Measurements from ENCODE around the gene DIAPH2.

DNA sequence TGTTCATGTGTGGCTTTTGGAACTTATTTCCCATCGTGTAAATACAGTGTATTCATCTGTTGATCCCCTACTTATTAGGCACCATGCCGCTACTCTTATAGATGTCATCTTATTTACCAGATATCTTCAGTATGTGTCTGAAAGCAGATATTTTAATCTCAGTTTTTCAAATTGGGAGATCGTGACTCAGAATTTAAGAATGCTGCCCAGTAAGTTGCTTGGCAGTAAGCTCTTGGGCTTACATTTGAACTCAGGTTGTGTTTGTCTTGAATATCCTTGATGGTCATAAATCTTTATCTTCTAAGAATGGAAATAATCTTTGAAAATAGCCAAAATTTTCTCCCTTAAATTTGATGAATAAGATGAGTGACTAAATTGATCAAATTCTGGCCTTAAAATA lies 153.2 kb downstream of the DIAPH2 start:
- TF ChIP-seq, protein P1, sequence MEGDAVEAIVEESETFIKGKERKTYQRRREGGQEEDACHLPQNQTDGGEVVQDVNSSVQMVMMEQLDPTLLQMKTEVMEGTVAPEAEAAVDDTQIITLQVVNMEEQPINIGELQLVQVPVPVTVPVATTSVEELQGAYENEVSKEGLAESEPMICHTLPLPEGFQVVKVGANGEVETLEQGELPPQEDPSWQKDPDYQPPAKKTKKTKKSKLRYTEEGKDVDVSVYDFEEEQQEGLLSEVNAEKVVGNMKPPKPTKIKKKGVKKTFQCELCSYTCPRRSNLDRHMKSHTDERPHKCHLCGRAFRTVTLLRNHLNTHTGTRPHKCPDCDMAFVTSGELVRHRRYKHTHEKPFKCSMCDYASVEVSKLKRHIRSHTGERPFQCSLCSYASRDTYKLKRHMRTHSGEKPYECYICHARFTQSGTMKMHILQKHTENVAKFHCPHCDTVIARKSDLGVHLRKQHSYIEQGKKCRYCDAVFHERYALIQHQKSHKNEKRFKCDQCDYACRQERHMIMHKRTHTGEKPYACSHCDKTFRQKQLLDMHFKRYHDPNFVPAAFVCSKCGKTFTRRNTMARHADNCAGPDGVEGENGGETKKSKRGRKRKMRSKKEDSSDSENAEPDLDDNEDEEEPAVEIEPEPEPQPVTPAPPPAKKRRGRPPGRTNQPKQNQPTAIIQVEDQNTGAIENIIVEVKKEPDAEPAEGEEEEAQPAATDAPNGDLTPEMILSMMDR (IDR thresholded peaks at IDR 0.05 in 8 of 11, conservative IDR thresholded peaks at IDR 0.05 in 3 of 11) = no peak
- TF ChIP-seq POLR2A (IDR thresholded peaks at IDR 0.05) = no peak

Data from spleen (tissue), 7 donors.